Measurements from ENCODE around the gene TM9SF1. TPM values are rescaled to one million over a fixed set of nuclear protein-coding genes. Genes with fewer than 3 reads are reported as not detected.

The TM9SF1 gene
- total RNA-seq, 1 experiment from 2014 or later: 67.8 TPM

GRCh38 chr14:24234095-24235005, 39.1 kb upstream of the TM9SF1 start:
- Mint-ChIP-seq H3K4me3 (ENCODE audit: unreplicated experiment) (peak overlapping the region; percentile 77), H3K27me3 (ENCODE audit: insufficient read depth, unreplicated experiment) (no peaks in the 10 kb centered on the region), H3K4me1 (ENCODE audit: insufficient read depth, unreplicated experiment) (peaks cover 42% of the 10 kb centered on the region), H3K36me3 (ENCODE audit: insufficient read depth, unreplicated experiment) (peaks cover 54% of the 10 kb centered on the region), H3K9me3 (ENCODE audit: unreplicated experiment) (no peaks in the 10 kb centered on the region), H3K27ac (ENCODE audit: low read depth, unreplicated experiment) (no peak overlapping the region)
- intact Hi-C loops (cut with micrococcal nuclease): no loop called here
- BruUV-seq (replicated peaks): no TSS peak
- TF ChIP-seq CTCF (IDR thresholded peaks at IDR 0.05; ENCODE audit: unreplicated experiment): no peak
- ChIA-PET CTCF (interaction anchor here (0.7 to 17.7 kb wide), 8 partner anchors 8 to 444 kb away, joined by 3 to 457 read pairs (median 10); partner anchors contain the start of genes CIDEB, DHRS1, LTB4R2 and MDP1), POLR2A (interaction anchor here (0.7 to 2.8 kb wide), 15 partner anchors 8 to 93 kb away, joined by 3 to 45 read pairs (median 5); partner anchors contain the start of genes CHMP4A, EMC9, LTB4R2 and MDP1)
- no peak for DNase-seq (ENCODE audit: unreplicated experiment)

- H3K27me3 Mint-ChIP-seq (ENCODE audit: insufficient read depth, unreplicated experiment): no peaks in the 10 kb centered on the region
- intact Hi-C loops (cut with micrococcal nuclease): no loop called here
- H3K4me1 Mint-ChIP-seq (ENCODE audit: insufficient read depth, unreplicated experiment): peaks cover 34% of the 10 kb centered on the region
- DNase-seq (ENCODE audit: unreplicated experiment): peak; percentile 18
- ChIA-PET POLR2A (interaction anchor here (0.7 to 2.8 kb wide), 9 partner anchors 9 to 97 kb away, joined by 3 to 45 read pairs (median 10); partner anchors contain the start of genes CHMP4A, EMC9, IRF9 and LTB4R2), CTCF (interaction anchor here (0.7 to 17.7 kb wide), 4 partner anchors 9 to 445 kb away, joined by 3 to 414 read pairs (median 40); partner anchors contain the start of genes CIDEB, DHRS1, LTB4R2 and NOP9)
- H3K9me3 Mint-ChIP-seq (ENCODE audit: unreplicated experiment): no peaks in the 10 kb centered on the region
- H3K4me3 Mint-ChIP-seq (ENCODE audit: unreplicated experiment): peak overlapping the region; percentile 77
- H3K36me3 Mint-ChIP-seq (ENCODE audit: insufficient read depth, unreplicated experiment): peaks cover 57% of the 10 kb centered on the region
- BruUV-seq (replicated peaks): no TSS peak
- TF ChIP-seq CTCF (IDR thresholded peaks at IDR 0.05; ENCODE audit: unreplicated experiment): no peak
- no peak overlapping the region for H3K27ac Mint-ChIP-seq (ENCODE audit: low read depth, unreplicated experiment)
Observed at GRCh38 chr14:24233538-24233866, 38.3 kb upstream of the TM9SF1 start.

GRCh38 chr14:24232645-24233537, 37.6 kb upstream of the TM9SF1 start, which contains the start of gene GMPR2:
Gene GMPR2 (plus strand): TSS chr14:24232929. CDS start chr14:24233254, 325 bp downstream.
- peak within 1 kb of the TSS; percentile 77 for H3K4me3 Mint-ChIP-seq (ENCODE audit: unreplicated experiment)
- intact Hi-C loops (cut with micrococcal nuclease): loop anchor here (1.0 kb wide), 1 partner anchor 17 kb away; the partner anchor contains the start of gene MDP1
- DNase-seq (ENCODE audit: unreplicated experiment): no peak
- ChIA-PET POLR2A (interaction anchor here (0.7 to 2.8 kb wide), 17 partner anchors 9 to 1132 kb away, joined by 3 to 45 read pairs (median 4); partner anchors contain the start of genes CHMP4A, DHRS1, IPO4 and IRF9), CTCF (interaction anchor here (0.6 to 17.7 kb wide), 7 partner anchors 10 to 1129 kb away, joined by 3 to 414 read pairs (median 3); partner anchors contain the start of genes CIDEB, DHRS1, LTB4R2 and NOP9)
- TF ChIP-seq CTCF (IDR thresholded peaks at IDR 0.05; ENCODE audit: unreplicated experiment): no peak
- H3K36me3 Mint-ChIP-seq (ENCODE audit: insufficient read depth, unreplicated experiment): peaks cover 52% of the 10 kb centered on the region
- peaks cover 28% of the 10 kb centered on the region for H3K4me1 Mint-ChIP-seq (ENCODE audit: insufficient read depth, unreplicated experiment)
- H3K27me3 Mint-ChIP-seq (ENCODE audit: insufficient read depth, unreplicated experiment): no peaks in the 10 kb centered on the region
- peak within 1 kb of the TSS; percentile 70 for H3K27ac Mint-ChIP-seq (ENCODE audit: low read depth, unreplicated experiment)
- H3K9me3 Mint-ChIP-seq (ENCODE audit: unreplicated experiment): no peaks in the 10 kb centered on the region
- TSS peak; percentile 58 for BruUV-seq (replicated peaks)

Data from MCF 10A (cell line).